WTC11 (cell line): ENCODE measurements around the gene SHLD1. TPM values are rescaled to one million over a fixed set of nuclear protein-coding genes. Genes with fewer than 3 reads are reported as not detected.

Experiments used
- ATAC-seq: fragments of 200-7000 bp; cut with Tn5 transposase; 2 replicates; pipeline ENCODE4 v1.10.0; 2021; ENCODE audit warnings: mild to moderate bottlenecking, moderate library complexity
- CTCF ChIA-PET: fragments of 300-600 bp; sonication (Branson Sonifier 250); formaldehyde crosslinking; loops from one replicate; lab custom pipeline; 2021; ENCODE audit warnings: antibody characterized with exemption; lab: Charles Lee
- POLR2A ChIA-PET: fragments of 350-600 bp; sonication (Branson Sonifier 250); formaldehyde crosslinking; loops from one replicate; lab custom pipeline; 2021; ENCODE audit warnings: antibody characterized with exemption; lab: Charles Lee
- DNase-seq: peaks from one replicate; pipeline ENCODE4 v3.0.0; 2021; ENCODE audit warnings: low spot score
- H3K27ac Mint-ChIP-seq: 2 replicates; pipeline ENCODE4 v1.8.0; 2021; ENCODE audit warnings: mixed read lengths
- H3K27me3 Mint-ChIP-seq: 2 replicates; pipeline ENCODE4 v1.8.0; 2021; ENCODE audit warnings: low read depth, mild to moderate bottlenecking, moderate library complexity, mixed read lengths
- H3K36me3 Mint-ChIP-seq: 2 replicates; pipeline ENCODE4 v1.8.0; 2021; ENCODE audit warnings: mixed read lengths
- H3K4me1 Mint-ChIP-seq: 2 replicates; pipeline ENCODE4 v1.8.0; 2022; ENCODE audit warnings: mixed read lengths
- H3K4me3 Mint-ChIP-seq: 2 replicates; pipeline ENCODE4 v1.8.0; 2021; ENCODE audit warnings: mild to moderate bottlenecking, moderate library complexity, mixed read lengths
- H3K9me3 Mint-ChIP-seq: 2 replicates; pipeline ENCODE4 v1.8.0; 2021; ENCODE audit warnings: mixed read lengths
- ATF1 ChIP-seq: sonication (generic); formaldehyde crosslinking; IDR thresholded peaks from 2 replicates; pipeline ENCODE4 v1.8.1; 2023; ENCODE audit warnings: mild to moderate bottlenecking, moderate library complexity, missing genetic modification reagents
- ELF4 ChIP-seq: sonication (generic); formaldehyde crosslinking; IDR thresholded peaks from 2 replicates; pipeline ENCODE4 v1.8.1; 2022; ENCODE audit warnings: low read depth, mild to moderate bottlenecking, moderate library complexity, missing genetic modification reagents
- NFATC4 ChIP-seq: fragments of 250-450 bp; sonication (Bioruptor Pico); IDR thresholded peaks from 2 replicates; pipeline ENCODE4 v1.9.0; 2021; ENCODE audit warnings: mild to moderate bottlenecking
- NFYB ChIP-seq: sonication (generic); formaldehyde crosslinking; conservative IDR thresholded peaks from 2 replicates; pipeline ENCODE4 v1.8.0; 2022; ENCODE audit warnings: low read depth, missing genetic modification reagents
- OVOL2 ChIP-seq: fragments of 250-450 bp; sonication (Bioruptor Pico); IDR thresholded peaks from 2 replicates; pipeline ENCODE4 v1.9.0; 2021; ENCODE audit warnings: mild to moderate bottlenecking, borderline replicate concordance
- total RNA-seq: library from RNA; stranded (reverse); gene quantifications from 3 replicates; pipeline ENCODE4 v1.2.3, GENCODE V29; 2021
- TF ChIP-seq, protein P1 (sequence below): sonication (generic); formaldehyde crosslinking; IDR thresholded peaks from 2 replicates; pipeline ENCODE4 v1.8.0; 2022; ENCODE audit warnings: missing genetic modification reagents
- TF ChIP-seq, protein P2 (sequence below): sonication (generic); formaldehyde crosslinking; IDR thresholded peaks from 2 replicates; pipeline ENCODE4 v1.8.1; 2022; ENCODE audit warnings: mild to moderate bottlenecking, moderate library complexity, missing genetic modification reagents
- TF ChIP-seq, protein P3 (sequence below): sonication (generic); formaldehyde crosslinking; IDR thresholded peaks from 2 replicates; pipeline ENCODE4 v1.8.0; 2022; ENCODE audit warnings: mild to moderate bottlenecking, missing genetic modification reagents
- TF ChIP-seq, protein P4 (sequence below): fragments of 250-450 bp; sonication (Bioruptor Pico); IDR thresholded peaks from 2 replicates; pipeline ENCODE4 v1.9.0; 2021; ENCODE audit warnings: mild to moderate bottlenecking, borderline replicate concordance
- TF ChIP-seq, protein P5 (sequence below): sonication (generic); formaldehyde crosslinking; IDR thresholded peaks from 2 replicates; pipeline ENCODE4 v1.8.1; 2023; ENCODE audit warnings: mild to moderate bottlenecking, missing genetic modification reagents, moderate library complexity

Gene SHLD1
- total RNA-seq, 1 experiment from 2014 or later: 4.1 TPM

DNA sequence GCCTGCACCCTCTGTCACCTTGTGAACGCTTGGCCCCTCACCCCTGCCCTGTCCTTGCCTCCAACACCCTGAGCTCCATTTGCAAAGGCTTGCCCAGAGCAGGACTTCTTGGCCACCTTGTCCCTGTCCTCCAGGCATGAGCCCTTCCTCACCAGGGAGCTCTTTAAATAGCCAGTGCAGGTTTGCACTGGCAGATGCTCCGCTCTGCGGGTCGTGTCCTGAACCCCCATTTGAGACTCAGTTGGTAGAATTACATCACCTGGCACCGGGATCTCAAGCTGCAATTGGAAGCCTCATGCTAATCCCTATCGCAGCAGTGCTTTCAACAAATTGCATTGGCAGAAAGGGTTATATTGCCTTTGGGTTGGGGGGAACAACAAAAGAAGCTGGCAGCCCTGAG, 114.2 kb downstream of the SHLD1 start (continued):
- TF ChIP-seq, protein P1, sequence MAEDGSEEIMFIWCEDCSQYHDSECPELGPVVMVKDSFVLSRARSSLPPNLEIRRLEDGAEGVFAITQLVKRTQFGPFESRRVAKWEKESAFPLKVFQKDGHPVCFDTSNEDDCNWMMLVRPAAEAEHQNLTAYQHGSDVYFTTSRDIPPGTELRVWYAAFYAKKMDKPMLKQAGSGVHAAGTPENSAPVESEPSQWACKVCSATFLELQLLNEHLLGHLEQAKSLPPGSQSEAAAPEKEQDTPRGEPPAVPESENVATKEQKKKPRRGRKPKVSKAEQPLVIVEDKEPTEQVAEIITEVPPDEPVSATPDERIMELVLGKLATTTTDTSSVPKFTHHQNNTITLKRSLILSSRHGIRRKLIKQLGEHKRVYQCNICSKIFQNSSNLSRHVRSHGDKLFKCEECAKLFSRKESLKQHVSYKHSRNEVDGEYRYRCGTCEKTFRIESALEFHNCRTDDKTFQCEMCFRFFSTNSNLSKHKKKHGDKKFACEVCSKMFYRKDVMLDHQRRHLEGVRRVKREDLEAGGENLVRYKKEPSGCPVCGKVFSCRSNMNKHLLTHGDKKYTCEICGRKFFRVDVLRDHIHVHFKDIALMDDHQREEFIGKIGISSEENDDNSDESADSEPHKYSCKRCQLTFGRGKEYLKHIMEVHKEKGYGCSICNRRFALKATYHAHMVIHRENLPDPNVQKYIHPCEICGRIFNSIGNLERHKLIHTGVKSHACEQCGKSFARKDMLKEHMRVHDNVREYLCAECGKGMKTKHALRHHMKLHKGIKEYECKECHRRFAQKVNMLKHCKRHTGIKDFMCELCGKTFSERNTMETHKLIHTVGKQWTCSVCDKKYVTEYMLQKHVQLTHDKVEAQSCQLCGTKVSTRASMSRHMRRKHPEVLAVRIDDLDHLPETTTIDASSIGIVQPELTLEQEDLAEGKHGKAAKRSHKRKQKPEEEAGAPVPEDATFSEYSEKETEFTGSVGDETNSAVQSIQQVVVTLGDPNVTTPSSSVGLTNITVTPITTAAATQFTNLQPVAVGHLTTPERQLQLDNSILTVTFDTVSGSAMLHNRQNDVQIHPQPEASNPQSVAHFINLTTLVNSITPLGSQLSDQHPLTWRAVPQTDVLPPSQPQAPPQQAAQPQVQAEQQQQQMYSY (CRISPR knock-in tag): no peak
- no peak for TF ChIP-seq ATF1 (CRISPR knock-in tag)
- TF ChIP-seq, protein P2, sequence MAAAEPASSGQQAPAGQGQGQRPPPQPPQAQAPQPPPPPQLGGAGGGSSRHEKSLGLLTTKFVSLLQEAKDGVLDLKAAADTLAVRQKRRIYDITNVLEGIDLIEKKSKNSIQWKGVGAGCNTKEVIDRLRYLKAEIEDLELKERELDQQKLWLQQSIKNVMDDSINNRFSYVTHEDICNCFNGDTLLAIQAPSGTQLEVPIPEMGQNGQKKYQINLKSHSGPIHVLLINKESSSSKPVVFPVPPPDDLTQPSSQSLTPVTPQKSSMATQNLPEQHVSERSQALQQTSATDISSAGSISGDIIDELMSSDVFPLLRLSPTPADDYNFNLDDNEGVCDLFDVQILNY (CRISPR knock-in tag): no peak
- TF ChIP-seq ELF4 (CRISPR knock-in tag): no peak

DNA sequence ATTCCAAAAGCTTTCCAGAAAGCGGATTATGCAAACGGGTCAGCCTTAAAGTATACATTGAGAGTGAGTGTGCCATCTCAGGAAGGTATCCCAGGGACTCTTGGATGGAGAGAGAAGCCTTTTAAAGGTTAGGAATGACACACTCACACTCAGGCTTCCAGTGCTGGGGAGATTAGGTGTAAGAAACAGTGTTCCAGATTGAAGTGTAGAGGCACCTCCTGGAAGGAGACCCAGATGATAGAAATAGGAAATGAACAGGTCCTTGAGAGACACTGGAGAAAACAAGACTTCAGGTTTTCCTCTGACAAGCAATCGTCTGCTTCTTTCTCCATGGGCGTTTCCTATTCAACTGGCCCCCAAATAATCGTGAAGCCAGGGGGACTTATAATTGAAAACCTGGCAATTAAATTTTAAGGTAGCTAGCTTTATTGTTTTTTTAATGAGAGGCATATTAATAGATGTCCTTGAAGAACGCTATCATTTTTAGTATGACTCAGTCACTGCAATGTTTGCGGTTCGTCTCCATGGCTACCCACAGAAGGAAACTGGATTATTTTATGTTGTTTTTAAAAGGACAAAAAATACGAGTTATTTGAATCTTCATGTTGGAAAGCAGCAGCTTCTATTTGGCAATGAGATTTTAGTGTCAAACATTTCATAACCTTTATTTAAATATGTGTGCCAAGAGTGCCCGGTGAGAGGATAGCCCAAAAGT, 114.8 kb downstream of the SHLD1 start:
- ATAC-seq (no peak), DNase-seq (no peak)
- CTCF ChIA-PET: no interaction called here
- TF ChIP-seq NFATC4: no peak
- TF ChIP-seq, protein P3, sequence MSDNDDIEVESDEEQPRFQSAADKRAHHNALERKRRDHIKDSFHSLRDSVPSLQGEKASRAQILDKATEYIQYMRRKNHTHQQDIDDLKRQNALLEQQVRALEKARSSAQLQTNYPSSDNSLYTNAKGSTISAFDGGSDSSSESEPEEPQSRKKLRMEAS: no peak
- TF ChIP-seq, protein P4, sequence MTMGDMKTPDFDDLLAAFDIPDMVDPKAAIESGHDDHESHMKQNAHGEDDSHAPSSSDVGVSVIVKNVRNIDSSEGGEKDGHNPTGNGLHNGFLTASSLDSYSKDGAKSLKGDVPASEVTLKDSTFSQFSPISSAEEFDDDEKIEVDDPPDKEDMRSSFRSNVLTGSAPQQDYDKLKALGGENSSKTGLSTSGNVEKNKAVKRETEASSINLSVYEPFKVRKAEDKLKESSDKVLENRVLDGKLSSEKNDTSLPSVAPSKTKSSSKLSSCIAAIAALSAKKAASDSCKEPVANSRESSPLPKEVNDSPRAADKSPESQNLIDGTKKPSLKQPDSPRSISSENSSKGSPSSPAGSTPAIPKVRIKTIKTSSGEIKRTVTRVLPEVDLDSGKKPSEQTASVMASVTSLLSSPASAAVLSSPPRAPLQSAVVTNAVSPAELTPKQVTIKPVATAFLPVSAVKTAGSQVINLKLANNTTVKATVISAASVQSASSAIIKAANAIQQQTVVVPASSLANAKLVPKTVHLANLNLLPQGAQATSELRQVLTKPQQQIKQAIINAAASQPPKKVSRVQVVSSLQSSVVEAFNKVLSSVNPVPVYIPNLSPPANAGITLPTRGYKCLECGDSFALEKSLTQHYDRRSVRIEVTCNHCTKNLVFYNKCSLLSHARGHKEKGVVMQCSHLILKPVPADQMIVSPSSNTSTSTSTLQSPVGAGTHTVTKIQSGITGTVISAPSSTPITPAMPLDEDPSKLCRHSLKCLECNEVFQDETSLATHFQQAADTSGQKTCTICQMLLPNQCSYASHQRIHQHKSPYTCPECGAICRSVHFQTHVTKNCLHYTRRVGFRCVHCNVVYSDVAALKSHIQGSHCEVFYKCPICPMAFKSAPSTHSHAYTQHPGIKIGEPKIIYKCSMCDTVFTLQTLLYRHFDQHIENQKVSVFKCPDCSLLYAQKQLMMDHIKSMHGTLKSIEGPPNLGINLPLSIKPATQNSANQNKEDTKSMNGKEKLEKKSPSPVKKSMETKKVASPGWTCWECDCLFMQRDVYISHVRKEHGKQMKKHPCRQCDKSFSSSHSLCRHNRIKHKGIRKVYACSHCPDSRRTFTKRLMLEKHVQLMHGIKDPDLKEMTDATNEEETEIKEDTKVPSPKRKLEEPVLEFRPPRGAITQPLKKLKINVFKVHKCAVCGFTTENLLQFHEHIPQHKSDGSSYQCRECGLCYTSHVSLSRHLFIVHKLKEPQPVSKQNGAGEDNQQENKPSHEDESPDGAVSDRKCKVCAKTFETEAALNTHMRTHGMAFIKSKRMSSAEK (CRISPR knock-in tag): no peak
- H3K27me3 Mint-ChIP-seq: no peaks in the 10 kb centered on the region
- no peaks in the 10 kb centered on the region for H3K36me3 Mint-ChIP-seq
- H3K4me1 Mint-ChIP-seq: no peaks in the 10 kb centered on the region
- H3K27ac Mint-ChIP-seq: no peak overlapping the region
- POLR2A ChIA-PET: interaction anchor here (1.2 kb wide), 1 partner anchor 13 kb away, joined by 3 read pairs; no protein-coding TSS in a partner anchor
- H3K9me3 Mint-ChIP-seq: no peaks in the 10 kb centered on the region
- no peak overlapping the region for H3K4me3 Mint-ChIP-seq

DNA sequence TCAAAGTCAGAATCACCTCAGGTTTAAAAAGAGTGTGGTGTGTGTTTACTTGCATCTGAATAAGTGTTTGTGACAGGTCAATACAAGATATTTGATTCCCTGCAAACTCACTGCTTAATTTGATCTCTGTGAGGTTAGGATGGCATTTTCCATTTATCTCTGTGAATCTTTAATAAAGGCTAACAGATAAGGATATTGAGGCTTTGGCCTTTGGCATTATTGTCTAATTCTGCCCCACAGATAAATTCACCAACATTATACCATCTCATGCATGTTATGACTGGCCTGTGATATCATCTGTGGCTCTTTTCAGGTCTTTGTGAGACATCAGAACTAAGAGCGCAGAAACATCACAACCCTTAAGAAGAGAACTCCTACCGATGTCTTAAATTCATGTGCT, 115.4 kb downstream of the SHLD1 start:
- Mint-ChIP-seq H3K36me3 (no peaks in the 10 kb centered on the region), H3K4me3 (no peak overlapping the region), H3K4me1 (peaks cover 4% of the 10 kb centered on the region), H3K27me3 (no peaks in the 10 kb centered on the region), H3K9me3 (no peaks in the 10 kb centered on the region), H3K27ac (no peak overlapping the region)
- ATAC-seq: no peak
- ChIA-PET CTCF (no interaction called here), POLR2A (no interaction called here)
- TF ChIP-seq, protein P5, sequence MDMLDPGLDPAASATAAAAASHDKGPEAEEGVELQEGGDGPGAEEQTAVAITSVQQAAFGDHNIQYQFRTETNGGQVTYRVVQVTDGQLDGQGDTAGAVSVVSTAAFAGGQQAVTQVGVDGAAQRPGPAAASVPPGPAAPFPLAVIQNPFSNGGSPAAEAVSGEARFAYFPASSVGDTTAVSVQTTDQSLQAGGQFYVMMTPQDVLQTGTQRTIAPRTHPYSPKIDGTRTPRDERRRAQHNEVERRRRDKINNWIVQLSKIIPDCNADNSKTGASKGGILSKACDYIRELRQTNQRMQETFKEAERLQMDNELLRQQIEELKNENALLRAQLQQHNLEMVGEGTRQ (CRISPR knock-in tag): no peak
- TF ChIP-seq OVOL2: no peak
- TF ChIP-seq NFYB (CRISPR knock-in tag): no peak
- TF ChIP-seq ELF4 (CRISPR knock-in tag): no peak
- no peak for DNase-seq
